Measurements from ENCODE around the gene RBKS. TPM values are rescaled to one million over a fixed set of nuclear protein-coding genes. Genes with fewer than 3 reads are reported as not detected.

RBKS gene
- total and polyA plus RNA-seq, 2 of the 13 experiments (the other 11 are each of a cell fraction or from before 2014, with no cell fraction given): 7.7 to 8.3 TPM

- no peak for TF ChIP-seq CBX2 (IDR thresholded peaks at IDR 0.05; ENCODE audit: low read depth, low read length)
- TF ChIP-seq CBX2 (CRISPR knock-in tag; IDR thresholded peaks at IDR 0.05; ENCODE audit: low read depth): no peak
- peak in 1 of 2 experiments; percentile 75; a peak in 1 of 4 replicates for TF ChIP-seq KLF16 (CRISPR knock-in tag; IDR thresholded peaks at IDR 0.05)
- TF ChIP-seq NCOA2 (CRISPR knock-in tag; IDR thresholded peaks at IDR 0.05): peak; percentile 92
- peak; percentile 95 for TF ChIP-seq SATB2 (CRISPR knock-in tag; IDR thresholded peaks at IDR 0.05)
- peak; percentile 80 for TF ChIP-seq SALL1 (CRISPR knock-in tag; IDR thresholded peaks at IDR 0.05)
- peak; percentile 32; the same call in 1 of the 2 replicates for TF ChIP-seq TFDP1 (CRISPR knock-in tag; IDR thresholded peaks at IDR 0.05; ENCODE audit: borderline replicate concordance)
- peak; percentile 83; the same call in 1 of the 2 replicates for TF ChIP-seq TARDBP (CRISPR knock-in tag; IDR thresholded peaks at IDR 0.05)
- TF ChIP-seq MLX (CRISPR knock-in tag; IDR thresholded peaks at IDR 0.05): peak; percentile 58; the same call in 1 of the 2 replicates
- TF ChIP-seq ZNF232 (CRISPR knock-in tag; IDR thresholded peaks at IDR 0.05; ENCODE audit: borderline replicate concordance): 0 out of 2 replicates have a peak, but pooled peaks have one; percentile 40
- TF ChIP-seq ZNF792 (CRISPR knock-in tag; IDR thresholded peaks at IDR 0.05): peak; percentile 18; the same call in 1 of the 2 replicates
- TF ChIP-seq CBX1 (IDR thresholded peaks at IDR 0.05; ENCODE audit: low read depth): no peak
- TF ChIP-seq THAP11 (CRISPR knock-in tag; IDR thresholded peaks at IDR 0.05): 0 out of 2 replicates have a peak, but pooled peaks have one; percentile 66
- peak; percentile 99 for TF ChIP-seq PAXIP1 (CRISPR knock-in tag; conservative IDR thresholded peaks at IDR 0.05)
- 0 out of 2 replicates have a peak, but pooled peaks have one; percentile 32 for TF ChIP-seq ZNF20 (CRISPR knock-in tag; IDR thresholded peaks at IDR 0.05)
- no peak for TF ChIP-seq ZNF773 (CRISPR knock-in tag; IDR thresholded peaks at IDR 0.05; ENCODE audit: borderline replicate concordance)
- no peak for TF ChIP-seq USF2 (IDR thresholded peaks at IDR 0.05; ENCODE audit: low read depth, low read length)
- 0 out of 2 replicates have a peak, but pooled peaks have one; percentile 26 for TF ChIP-seq USF2 (CRISPR knock-in tag; IDR thresholded peaks at IDR 0.05; ENCODE audit: borderline replicate concordance)
- peak; percentile 74; the same call in 1 of the 2 replicates for TF ChIP-seq ZNF503 (CRISPR knock-in tag; IDR thresholded peaks at IDR 0.05)
Observed at GRCh38 chr2:27762951-27763906, 127.0 kb downstream of the RBKS start (continued).

Measured in HepG2 (cell line).